ENCODE results near the gene RAC3.

Gene RAC3

GRCh38 chr17:82077617-82078358, 46.3 kb downstream of the RAC3 start:
- DNase-seq: no peak

DNA sequence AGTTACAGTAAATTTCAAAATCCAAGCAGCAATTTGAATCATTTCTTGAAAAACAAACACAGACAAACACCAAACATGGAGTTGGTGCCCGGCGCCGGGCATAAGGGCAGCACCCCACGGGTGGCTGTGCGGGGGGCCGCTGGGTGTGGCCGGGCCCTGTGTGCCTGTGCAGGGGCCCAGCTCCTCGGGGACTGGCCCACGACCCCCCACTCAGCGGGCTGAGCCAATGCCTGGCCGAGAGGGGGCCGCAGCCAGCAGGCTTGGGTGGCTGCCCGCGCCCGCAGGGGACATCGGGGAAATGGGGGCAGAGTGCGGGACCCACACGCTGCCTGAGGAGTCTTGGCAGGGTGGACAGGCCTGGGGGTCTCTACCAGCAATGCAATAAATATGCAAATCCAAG, 47.0 kb downstream of the RAC3 start:
- no peak for DNase-seq

GRCh38 chr17:82079001-82079677, 47.7 kb downstream of the RAC3 start:
- DNase-seq: no peak

- no peak for DNase-seq
Observed at GRCh38 chr17:82080048-82080788, 48.7 kb downstream of the RAC3 start.

DNA sequence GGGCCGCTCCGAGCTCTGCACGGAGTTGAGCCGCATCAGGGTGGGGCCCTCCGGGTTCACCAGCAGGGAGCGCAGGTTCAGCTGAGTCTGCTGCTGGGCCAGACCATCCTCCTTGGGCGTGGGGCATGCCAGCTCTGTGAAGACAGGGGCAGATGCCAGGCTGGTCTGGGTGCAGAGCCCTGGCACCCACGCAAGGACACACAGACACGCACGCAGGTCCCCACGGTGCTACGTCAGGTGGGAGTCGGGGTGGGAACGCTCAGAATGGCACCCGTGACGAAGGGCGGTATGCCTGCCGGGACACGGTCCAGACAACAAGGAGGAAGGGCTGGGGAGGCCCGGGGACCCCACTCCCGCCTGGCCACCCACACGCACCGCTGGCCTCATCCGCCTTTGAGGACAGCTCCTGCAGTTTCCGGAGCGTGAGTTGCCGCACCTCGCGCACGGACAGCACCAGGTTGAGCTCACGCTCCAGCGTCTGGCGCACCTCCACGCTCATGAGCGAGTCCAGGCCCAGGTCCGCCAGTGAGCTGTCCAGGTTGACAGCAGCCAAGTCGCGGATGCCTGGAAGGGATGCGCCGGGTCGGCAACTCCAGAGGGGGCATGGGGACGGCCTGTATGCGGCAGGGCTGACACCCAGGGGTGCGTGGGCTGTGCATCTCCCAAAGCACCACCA, 49.4 kb downstream of the RAC3 start:
- no peak for DNase-seq

- no peak for DNase-seq
Observed at GRCh38 chr17:82081546-82081945, 50.1 kb downstream of the RAC3 start.

GRCh38 chr17:82081966-82082365, 50.5 kb downstream of the RAC3 start:
- DNase-seq: no peak

- DNase-seq: no peak
Observed at GRCh38 chr17:82082456-82082855, 51.0 kb downstream of the RAC3 start.

- DNase-seq: no peak
Observed at GRCh38 chr17:82083009-82083408, 51.5 kb downstream of the RAC3 start.

All from NCI-H1417 (cell line).